ENCODE measurements around the gene LTK.
A peak's percentile ranks its signal among the peaks of the same experiment; 100 is the strongest.

The LTK gene

DNA sequence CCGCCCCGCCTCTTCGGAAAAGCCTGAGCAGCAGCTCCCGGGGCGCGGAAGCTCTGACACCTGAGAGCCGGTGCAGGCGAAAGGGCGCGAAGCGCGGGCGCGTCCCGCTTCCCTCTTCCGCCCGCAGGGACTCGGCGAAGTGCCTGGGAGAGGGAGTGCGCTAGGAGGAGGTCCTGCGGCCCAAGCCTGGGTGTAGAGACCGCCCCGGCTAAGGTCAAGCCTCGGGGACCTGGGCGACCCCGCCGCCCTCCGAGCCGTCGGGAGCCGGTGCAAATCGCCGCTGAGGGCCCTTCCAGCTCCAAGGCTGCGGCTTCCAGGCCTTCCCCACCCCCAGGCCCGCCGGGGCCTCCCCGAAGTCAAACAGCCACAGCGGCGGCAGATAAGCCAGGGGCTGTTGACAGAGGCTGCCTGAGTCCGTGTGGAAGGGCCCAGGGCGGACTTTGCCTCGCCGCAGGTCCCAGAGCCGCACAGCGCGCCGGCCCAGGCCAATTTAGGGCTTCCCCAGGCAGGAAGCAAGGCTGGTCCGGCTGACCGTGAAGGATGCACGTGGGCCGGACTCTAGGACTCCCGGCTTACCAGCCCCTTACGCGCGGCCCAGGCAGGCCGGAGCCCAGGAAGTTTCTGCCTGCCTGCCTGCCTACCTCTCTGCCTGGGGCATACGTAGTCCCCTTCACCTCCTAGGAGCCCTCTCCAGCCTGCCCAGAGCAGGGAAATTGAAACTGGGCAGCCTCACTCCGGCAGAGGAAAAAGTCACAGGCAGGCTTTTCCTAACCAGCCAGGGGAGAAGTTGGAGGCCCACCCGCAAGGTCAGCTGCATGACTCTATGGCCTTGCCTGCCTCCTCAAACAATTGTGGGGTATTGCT is 17.7 kb downstream of the LTK start:
- no peak for DNase-seq

DNA sequence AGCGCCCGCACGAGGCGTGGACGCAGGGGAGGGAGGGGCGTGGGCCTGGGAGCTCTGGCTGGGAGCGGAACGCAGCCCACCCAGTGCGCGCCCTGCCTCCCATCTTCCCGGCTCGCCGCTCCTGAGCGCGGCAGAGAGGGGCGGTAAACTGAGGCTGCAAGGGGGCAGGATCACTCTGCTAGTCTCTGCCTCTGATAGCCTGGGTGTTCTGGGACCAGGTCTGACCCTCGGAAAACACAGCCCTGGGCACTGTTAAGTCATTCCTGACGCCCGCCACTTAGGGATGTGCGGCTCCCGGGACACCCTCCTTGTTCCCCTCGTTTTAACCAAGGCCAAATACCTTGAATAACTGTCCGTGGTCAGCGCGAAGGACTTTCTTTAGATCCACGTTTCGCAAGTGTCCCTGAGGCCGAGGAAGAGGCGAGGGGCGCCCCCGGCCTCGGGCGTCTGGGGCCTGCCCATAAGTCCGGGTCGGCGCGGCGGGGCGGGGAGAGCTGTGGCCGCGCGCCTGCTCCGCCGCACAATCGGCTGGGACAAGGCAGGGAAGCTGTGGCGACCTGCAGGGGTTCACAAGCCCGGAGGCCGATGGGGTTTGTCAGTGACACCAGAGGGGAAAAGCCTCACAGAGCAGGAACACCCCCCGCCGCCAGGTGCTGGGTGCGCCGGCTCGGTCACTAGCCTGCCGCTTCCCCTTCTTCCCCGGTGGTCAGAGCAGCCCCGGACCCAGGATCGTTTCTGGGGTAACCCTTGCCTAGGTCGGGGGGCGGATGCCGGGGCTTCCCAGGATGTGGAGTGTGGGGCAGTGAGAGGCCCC is 18.5 kb downstream of the LTK start:
- DNase-seq = peak; percentile 38

DNA sequence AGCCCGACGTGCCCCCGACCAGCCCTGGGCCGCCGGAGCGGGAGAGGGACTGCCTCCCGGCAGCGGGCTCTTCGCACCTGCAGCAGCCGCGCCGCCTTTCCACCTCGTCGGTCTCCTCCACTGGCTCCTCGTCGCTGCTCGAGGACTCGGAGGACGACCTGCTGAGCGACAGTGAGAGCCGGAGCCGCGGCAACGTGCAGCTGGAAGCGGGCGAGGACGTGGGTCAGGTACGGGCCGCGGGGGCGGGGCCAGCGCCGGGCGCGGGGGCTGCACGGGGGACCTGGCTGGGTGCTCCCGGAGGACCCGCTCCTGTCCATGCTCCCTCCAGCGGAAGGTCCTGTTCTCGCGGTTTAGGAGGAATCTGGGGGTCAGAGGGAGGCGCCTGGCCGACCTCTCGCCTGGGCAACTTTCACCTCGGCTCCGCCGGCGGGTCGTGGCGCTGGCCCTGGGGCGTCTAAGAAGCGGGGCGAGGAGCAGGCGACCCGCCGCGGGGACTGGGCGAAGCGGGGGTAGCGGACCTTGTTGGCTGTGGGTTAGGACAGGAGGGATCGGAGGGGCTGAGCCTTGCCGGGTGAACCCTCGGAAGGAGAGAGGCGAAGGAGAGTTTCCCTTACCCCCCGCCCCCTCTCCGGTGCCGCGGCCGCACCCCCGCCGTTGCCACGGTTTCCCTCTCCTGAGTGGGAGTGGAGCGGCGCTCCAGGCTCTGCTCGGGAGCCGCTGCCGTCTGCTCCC is 19.3 kb downstream of the LTK start:
- peak; percentile 35 for DNase-seq

DNA sequence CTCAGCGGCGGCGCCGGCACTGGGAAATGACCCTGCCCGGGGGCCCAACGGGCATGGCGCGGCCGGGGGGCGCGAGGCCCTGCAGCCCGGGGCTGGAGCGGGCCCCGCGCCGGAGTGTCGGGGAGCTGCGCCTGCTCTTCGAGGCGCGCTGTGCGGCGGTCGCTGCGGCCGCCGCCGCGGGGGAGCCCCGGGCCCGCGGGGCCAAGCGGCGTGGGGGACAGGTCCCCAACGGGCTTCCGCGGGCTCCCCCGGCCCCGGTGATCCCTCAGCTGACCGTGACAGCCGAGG is 19.8 kb downstream of the LTK start:
- DNase-seq = no peak

DNA sequence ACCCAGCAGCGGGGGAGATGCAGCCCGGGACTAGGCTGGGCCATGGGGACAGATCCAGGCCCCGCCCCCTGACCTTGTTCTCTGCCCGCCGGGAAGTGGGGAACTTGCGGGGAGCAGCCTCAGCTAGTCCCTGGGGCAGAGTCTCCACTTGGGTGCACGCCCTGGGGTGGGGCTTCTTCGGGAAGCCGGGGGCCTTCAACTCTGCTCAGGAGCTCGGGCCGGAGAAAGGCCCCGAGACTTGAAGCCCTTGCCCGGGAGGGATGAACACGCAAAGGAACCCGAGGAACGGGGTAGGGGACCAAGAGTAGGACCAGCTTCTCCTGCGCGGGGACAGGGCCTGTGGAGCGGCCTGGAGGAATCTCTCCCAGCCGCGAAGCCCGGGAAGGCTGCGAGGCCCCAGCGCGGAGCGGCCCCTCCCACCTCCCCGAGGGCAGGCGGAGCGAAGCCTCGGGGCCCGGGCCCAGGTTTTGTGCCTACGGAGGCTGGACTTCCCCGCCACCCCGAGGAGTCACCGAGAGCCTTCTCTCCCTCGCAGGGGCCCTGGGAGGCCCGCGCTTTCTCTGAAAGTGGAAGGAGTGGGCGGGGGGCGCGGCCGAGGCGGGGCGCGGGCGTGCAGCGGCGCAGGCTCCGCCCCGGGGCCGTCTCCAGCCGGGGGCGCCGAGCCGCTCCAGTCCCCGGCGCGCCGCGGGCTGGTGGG is 20.3 kb downstream of the LTK start, which contains the start of gene ITPKA:
TSS of gene ITPKA (plus strand) at position 670 of the 697 bp plus-strand sequence. CDS start 54 bp downstream, outside the sequence.
- peak; percentile 92 for DNase-seq

DNA sequence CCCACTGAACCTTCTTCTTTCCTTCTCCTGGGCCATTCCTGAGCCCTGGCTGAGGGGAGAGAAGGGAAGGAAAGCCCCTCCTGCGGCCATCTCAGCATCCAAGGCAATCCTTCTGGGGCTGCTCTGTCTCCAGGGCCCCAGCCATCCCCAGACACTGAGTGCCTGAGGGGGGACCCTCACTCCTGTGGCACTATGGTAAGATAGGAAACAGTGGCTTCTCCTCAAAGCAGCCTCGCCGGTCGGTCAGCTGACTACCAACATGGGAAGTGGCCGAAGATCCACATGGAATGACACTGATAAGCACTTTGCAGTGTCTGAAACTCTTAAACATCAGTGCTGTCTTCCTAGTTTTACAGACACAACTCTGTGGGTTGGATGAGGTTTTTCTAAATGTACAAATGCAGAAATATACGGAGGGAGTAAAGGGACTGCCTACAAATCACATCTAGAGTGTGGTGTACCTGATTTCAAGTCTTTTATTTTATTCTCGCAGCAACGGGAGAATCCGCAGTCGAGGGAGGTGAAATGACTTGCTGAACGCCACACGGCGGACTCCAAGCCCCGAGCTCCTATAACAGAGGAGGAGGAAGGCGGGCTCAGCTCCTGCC is 20.9 kb downstream of the LTK start:
- no peak for DNase-seq

DNA sequence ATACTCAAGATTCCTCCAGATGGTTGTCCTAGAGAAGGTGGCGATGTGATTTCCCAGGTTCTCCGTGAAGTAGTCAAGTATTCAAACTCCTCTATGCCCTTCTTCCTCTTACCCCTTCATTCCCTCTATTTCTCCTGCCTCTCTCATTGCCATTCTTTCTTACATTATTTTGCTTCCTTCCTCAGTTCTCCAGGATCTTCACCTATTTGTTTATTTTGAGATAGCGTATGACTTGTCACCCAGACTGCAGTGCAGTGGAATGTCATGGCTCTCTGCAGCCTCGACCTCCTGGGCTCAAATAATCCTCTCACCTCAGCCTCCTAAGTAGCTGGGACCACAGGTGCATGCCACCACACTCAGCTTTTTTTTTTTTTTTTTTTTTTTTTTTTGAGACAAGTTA is 21.7 kb downstream of the LTK start:
- no peak for DNase-seq

DNA sequence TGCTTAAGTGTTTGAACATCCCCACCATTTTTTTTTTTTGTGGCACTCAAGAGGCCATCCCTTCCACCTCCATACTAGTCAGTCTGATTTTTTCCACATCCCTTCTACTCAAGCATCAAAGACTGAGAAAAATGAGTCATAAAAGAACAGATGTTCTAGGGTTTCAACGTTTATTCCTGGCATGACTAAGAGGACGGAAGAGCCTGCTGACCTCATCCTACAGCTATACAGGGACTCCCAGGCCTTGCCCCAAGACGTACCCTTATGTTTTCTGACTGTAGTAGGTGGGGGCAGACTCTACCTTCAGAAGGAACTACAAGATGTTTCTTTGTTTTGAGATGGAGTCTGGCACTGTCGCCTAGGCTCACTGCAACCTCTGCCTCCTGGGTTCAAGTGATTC is 23.3 kb downstream of the LTK start:
- DNase-seq = no peak

DNA sequence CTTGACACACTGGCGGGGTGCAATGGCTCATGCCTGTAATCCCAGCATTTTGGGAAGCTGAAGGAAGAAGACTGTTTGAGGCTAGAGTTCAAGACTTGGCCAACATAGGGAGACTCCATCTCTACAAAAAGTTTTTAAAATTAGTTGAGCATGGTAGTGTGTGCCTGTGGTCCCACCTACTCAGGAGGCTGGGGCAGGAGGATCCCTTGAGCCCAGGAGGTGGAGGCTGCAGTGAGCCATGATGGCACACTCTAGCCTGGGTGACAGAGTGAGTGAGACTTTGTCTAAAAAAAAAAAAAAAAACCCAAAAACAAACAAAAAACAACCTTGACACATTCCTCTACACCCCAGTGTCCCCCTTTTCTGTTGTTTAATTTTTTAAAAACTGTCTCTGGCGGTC is 24.0 kb downstream of the LTK start:
- DNase-seq = no peak

DNA sequence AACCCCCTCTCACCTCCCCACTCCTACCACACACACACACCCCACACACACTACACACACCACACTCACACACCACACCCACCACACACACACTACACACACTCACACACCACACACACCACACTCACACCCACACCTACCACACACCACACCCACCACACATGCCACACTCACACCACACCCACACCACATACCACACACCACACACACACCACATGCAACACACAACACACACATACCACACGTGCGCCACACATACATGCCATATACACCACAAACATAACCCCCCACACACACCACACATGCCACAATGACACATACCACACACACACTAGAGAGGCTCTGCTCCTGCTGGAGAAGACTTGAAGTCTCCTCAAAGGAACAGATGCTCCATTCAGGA is 25.8 kb downstream of the LTK start:
- DNase-seq = no peak

DNA sequence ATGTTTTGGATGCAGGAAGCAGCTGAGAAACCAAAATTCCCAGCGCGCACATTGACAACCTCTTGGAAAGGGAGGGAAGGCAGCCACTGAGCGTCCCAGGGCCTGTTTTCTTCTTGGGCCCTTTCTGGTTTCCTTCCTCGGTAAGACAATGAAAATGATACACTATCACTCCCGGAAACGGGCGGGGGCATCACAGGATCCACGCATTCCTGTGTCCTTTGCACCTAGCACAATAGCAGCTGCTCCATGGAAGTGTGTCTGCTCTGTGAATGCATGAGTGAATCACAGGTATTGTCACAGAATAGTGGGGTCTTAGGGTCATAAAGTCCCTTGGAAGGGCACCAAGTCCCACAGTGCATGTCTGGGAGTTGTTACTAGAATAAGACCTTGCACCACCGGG is 26.2 kb downstream of the LTK start:
- no peak for DNase-seq

DNA sequence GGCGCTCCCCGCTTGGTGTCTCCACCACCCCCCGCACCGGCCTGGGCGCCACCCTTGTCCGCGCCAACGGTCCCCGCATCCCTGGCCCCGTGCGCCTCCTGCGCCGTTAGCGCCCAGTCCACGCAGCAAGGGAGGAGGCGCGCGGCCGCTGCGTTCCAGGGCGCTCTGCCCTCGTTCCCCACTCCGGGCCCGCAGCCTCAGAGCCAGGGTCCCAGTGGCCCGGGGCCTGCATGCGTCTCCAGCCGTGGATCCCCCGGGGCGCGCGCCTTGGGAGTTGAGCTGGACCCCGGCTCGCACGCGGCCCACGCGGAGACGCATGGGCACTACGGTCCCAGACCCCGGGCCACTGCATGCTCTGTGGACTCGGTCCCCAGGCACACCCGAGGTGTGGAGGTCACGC is 27.3 kb downstream of the LTK start:
- DNase-seq = no peak

DNA sequence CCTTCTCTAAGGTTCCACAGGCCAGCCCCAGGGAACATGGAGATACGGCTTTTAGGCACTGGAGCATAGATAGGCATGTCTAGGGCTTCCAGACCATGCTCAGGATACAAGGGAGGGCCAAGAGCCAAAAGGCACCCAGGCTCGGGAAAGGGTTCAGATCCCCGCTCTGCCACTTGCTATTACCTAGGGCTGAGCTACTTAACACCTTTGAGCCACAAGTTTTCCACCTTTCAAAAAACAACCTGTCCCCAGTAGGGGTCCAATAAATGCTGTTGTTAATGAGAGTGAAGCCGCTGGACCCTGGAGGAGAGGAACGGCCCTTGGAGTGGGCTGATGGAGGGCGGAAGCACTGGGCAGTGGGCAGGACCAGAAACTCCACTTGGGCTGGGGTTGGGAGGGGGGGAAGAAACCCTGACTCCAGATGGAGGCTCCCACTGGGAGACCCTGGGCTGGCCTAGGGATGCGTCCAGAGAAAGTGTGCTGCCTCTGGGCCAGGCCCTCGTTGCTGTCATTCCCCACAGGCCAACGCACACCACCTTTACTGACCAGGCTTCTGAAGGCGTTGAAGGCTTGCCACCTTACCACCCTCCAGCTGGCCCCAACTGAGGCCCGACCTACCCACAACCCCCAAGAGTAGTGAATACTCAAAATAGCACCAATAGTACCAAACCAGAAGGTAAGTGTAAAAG is 28.5 kb downstream of the LTK start:
- DNase-seq = no peak

DNA sequence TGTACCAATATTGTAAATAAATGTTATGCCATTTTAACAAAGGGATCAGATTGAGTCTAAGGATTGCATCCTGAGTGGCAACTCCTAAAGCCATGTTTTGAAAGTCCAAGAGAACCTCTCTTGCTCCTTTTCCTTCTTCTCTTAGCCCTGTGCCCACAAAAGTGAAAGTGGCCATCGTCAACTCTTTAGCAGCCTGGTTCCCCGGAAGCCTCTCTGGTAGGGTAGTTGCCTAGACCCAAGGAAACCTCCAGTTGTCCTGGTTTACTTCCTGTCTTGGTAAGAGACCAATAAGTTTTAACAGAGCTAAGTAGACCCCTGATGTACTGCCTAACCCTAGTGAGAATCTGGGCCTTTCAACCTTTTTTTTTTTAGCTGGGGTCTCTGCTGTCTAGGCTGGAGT is 30.1 kb downstream of the LTK start:
- no peak for DNase-seq

DNA sequence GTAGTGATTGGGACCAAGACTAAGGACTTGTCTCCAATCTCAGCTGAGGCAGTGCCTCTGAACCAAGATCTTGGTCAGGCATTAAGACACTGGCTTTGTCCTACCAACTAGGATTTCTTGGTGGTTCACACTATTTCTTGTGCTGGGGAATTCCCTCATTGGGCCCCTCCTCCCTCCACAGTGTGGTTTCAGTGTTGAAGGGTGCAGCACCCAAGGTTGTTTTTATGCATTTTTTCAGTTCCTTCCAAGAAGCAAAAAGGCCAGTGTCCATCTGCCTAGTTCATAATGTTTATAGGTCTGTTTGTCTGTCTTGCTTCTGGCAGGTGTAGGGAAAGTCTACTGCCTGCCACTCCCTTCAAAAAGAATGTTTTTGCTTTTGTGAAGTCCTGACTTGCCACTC is 30.5 kb downstream of the LTK start:
- DNase-seq = no peak

DNA sequence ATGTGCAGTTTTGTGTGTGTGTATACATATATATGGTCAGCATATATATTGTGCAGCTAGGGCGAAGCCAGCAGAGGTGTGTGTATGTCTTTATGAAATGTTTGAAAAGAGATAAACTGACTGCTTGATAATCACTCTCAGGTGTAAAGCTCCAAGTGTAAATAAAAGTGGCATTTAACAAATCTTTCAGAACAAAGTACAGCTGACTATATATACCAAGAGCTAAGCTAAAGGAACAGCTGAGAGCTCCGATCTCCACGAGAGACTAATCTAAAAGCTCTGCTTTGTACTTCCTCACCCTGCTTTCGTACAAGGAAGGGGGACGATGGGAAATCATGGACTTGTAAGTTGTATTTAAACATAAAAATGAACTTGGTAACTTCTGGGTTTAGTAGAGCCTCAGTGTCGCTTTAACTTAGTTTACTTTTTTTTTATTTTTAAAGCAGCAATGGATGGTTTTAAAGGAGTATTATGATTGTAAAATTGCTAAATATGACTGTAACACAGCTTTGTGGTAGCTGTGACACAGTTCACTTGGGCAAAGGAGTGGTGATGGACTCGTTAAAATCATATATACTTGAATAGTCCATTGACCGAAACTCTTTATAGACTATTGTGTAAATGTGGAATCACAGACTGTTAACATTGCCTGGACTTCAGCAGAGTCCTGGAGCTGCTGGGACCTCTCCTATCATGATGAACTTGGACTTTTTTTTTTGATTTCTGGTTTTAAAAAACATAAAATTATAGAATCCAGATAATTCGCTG is 31.3 kb downstream of the LTK start:
- DNase-seq = no peak

DNA sequence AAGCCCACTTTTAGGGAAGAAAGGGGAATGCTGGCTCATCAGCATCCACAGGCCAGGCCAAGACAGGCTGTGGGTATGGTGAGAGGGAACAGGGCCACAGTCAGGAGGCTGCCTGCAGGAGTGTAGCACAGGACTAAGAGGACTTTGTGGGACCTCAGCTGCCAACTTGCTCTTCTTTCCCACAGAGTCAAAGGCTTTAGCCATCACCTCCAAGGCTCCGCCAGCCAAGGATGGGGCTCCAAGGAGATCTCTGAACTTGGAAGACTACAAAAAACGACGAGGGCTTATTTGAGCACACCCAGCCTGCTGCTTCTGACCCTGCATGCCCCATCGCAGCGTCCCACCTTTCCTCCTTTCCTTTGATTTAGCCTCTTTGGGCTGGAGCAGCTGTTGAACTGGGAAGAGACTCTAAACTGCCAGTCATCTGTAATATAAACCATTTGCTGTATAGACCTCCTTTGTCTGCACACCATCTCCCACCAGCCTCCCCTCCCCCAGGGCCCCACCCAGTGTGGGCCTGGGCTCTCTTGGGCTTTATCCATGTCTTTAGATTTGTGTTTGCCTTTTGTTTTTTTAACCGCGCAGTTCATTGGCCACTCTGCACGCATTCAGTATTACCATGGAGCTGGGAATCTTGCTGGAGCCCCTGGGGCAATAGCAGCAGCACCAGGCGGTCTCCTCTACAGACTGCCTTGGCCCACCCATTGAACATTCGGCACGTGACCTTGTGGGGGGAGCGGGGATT is 33.1 kb downstream of the LTK start:
- no peak for DNase-seq

DNA sequence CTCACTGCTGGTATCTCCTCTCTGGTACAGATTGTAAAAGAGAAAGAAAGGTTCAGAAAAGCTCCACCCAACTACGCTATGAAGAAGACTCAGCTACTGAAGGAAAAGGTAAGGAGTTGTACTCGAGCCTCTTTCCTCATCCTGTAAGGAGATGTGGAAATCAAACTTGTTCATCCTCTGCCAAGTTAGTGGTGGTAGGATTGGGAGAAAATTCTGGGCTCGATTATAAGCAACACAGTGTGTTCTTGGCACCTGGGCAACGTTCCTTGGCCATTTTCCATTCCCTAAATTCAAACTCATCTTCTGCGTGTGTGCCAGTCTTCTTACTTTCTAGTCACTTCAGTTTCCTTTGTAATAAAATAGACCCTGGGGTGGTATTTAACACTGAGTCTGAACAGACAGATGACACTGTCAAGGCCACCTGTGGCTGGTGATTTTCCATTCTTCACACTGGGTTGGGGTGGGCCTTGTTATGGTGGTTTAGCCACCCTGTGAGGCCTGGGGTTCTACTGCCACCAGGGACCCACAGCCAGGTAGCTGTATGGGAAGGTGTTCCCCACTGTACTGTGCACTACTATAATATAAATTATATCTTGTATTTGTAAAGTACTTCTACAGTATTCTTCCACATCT is 37.1 kb downstream of the LTK start:
- DNase-seq = no peak

DNA sequence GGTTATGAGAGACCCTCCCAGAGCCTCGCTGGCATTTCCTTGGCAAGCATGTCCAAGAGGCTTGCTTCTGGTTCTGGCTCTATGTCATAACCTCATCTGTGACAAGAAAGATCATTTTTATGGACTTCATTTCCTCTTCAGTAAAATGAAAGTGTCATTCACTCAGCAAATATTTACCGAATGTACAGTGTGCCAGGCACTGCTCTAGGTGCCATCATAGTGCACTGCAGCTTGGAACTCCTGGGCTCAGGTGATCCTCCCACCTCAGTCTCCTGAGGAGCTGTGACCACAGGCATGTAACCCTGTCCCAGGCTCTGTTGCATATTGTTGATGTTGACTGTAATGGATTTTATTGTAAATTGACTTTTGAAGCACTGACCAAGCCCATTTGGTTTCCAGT is 38.7 kb downstream of the LTK start:
- no peak for DNase-seq

DNA sequence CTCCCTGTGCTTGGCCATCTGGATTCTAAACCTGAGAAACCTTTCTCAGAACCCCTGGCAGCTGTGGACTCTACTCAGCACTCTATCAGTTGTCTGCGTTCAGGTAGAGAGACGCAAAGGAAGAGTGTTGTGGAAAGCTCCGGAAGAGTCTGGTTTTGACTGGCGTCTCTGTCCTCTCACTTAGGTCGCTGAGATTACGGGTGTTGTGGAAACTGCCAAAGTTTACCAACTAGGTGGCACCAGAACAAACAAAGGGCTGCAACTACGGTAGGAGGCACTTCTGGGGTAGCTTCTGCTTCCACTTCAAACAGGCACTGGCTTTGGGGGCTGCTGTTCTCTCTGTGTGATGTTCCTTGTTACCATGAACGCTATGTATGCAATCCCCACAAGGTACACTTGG is 39.2 kb downstream of the LTK start:
- DNase-seq = no peak

All from stimulated activated CD4-positive, alpha-beta T cell treated with anti-CD3 and anti-CD28 coated beads, Interleukin-12 subunit alpha, Interleukin-12 subunit beta, amount 100 ng/mL, for 4 hours (primary cell).